ENCODE results near the gene RNF213. TPM values are rescaled to one million over a fixed set of nuclear protein-coding genes. Genes with fewer than 3 reads are reported as not detected.

Gene RNF213
- total RNA-seq, 1 experiment from 2014 or later = 44.5 TPM

- no peaks in the 10 kb centered on the region for H4K20me1 ChIP-seq (ENCODE audit: insufficient read depth)
- H3K9ac ChIP-seq (ENCODE audit: low read length) = no peak overlapping the region
- H3K9me2 ChIP-seq (ENCODE audit: insufficient read depth) = no peaks in the 10 kb centered on the region
- CTCF ChIA-PET = no interaction called here
- H3K9me3 ChIP-seq (ENCODE audit: control insufficient read depth in 1 of 2, insufficient read depth in 1 of 2, low read depth in 1 of 2, low read length in 2 of 2) = no peaks in the 10 kb centered on the region
- DNase-seq (ENCODE audit: low read depth, low spot score) = no peak
- intact Hi-C loops (cut with micrococcal nuclease) = no loop called here
- TF ChIP-seq JUND (IDR thresholded peaks at IDR 0.05) (no peak), ZFX (IDR thresholded peaks at IDR 0.05) (no peak), CTCF (IDR thresholded peaks at IDR 0.05 in 2 of 3, conservative IDR thresholded peaks at IDR 0.05 in 1 of 3; ENCODE audit: borderline replicate concordance in 1 of 3, insufficient read depth in 1 of 3, low read depth in 2 of 3, low read length in 2 of 3) (no peak), SP1 (IDR thresholded peaks at IDR 0.05; ENCODE audit: low read depth) (peak; percentile 76), CEBPB (IDR thresholded peaks at IDR 0.05; ENCODE audit: low read depth) (no peak), EGR1 (IDR thresholded peaks at IDR 0.05; ENCODE audit: low read depth) (no peak), EZH2phosphoT487 (IDR thresholded peaks at IDR 0.05; ENCODE audit: borderline replicate concordance) (no peak), FOSL1 (IDR thresholded peaks at IDR 0.05; ENCODE audit: low read depth) (no peak)
- no peak overlapping the region for H3K4me2 ChIP-seq (ENCODE audit: low read length)
- peak; percentile 91 for ATAC-seq
- RAD21 ChIA-PET (ENCODE audit: low non-redundant PET in 1 of 2, low total read pairs in 2 of 2, uncharacterized antibody in 2 of 2, unreplicated experiment in 2 of 2) = no interaction called here
- no peak overlapping the region for H3K4me3 ChIP-seq (replicated peaks in 1 of 2; ENCODE audit: low read depth in 1 of 2, low read length in 2 of 2)
- BruUV-seq (replicated peaks) = no TSS peak
- H3K36me3 ChIP-seq (ENCODE audit: control insufficient read depth in 1 of 2, insufficient read depth in 2 of 2, low read length in 2 of 2) = no peaks in the 10 kb centered on the region
- no peaks in the 10 kb centered on the region for H3K4me1 ChIP-seq (ENCODE audit: control insufficient read depth in 1 of 2, insufficient read depth in 2 of 2, low read length in 2 of 2)
- H3K27me3 ChIP-seq (ENCODE audit: insufficient read depth, low read length) = no peaks in the 10 kb centered on the region
- POLR2A ChIA-PET = no interaction called here
- no peaks in the 10 kb centered on the region for H3K79me2 ChIP-seq (ENCODE audit: insufficient read depth, low read length)
- H2AFZ ChIP-seq (ENCODE audit: low read depth, low read length, poor library complexity, severe bottlenecking) = no peak overlapping the region
- no peak overlapping the region for H3K27ac ChIP-seq (ENCODE audit: low read depth, low read length)
These were observed 10.2 kb downstream of the RNF213 start for GRCh38 chr17:80270836-80271235.

DNA sequence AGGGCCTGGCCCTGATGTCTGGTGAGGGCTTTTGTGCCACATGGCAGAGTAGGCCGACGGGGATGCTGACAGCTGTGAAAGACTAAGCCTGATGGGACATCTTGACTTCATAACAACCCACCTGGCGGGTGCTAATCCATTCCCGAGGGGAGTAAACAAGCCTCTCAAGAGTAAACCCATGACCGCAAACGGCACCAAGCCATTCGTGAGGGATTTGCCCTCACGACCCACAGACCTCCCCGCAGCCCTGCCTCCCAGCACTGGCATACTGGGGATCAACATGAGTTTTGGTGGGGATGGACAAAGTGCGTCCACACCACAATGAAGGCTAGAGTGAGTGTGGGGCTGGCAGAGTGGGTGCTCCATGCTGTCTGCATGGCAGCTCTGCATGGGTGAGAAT lies 11.7 kb downstream of the RNF213 start:
- no peaks in the 10 kb centered on the region for H3K79me2 ChIP-seq (ENCODE audit: insufficient read depth, low read length)
- H3K27ac ChIP-seq (ENCODE audit: low read depth, low read length) = no peak overlapping the region
- H4K20me1 ChIP-seq (ENCODE audit: insufficient read depth) = no peaks in the 10 kb centered on the region
- no peaks in the 10 kb centered on the region for H3K27me3 ChIP-seq (ENCODE audit: insufficient read depth, low read length)
- no peaks in the 10 kb centered on the region for H3K9me2 ChIP-seq (ENCODE audit: insufficient read depth)
- H3K4me3 ChIP-seq (replicated peaks in 1 of 2; ENCODE audit: low read depth in 1 of 2, low read length in 2 of 2) = no peak overlapping the region
- intact Hi-C loops (cut with micrococcal nuclease) = no loop called here
- peaks cover 0 to 2% of the 10 kb centered on the region in 2 experiments; a peak in 1 of 4 replicates for H3K4me1 ChIP-seq (ENCODE audit: control insufficient read depth in 1 of 2, insufficient read depth in 2 of 2, low read length in 2 of 2)
- no peaks in the 10 kb centered on the region for H3K36me3 ChIP-seq (ENCODE audit: control insufficient read depth in 1 of 2, insufficient read depth in 2 of 2, low read length in 2 of 2)
- no peak overlapping the region for H2AFZ ChIP-seq (ENCODE audit: low read depth, low read length, poor library complexity, severe bottlenecking)
- H3K9ac ChIP-seq (ENCODE audit: low read length) = no peak overlapping the region
- ATAC-seq (no peak), DNase-seq (ENCODE audit: low read depth, low spot score) (no peak)
- ChIA-PET RAD21 (ENCODE audit: low non-redundant PET in 1 of 2, low total read pairs in 2 of 2, uncharacterized antibody in 2 of 2, unreplicated experiment in 2 of 2) (no interaction called here), CTCF (no interaction called here), POLR2A (no interaction called here)
- no peak overlapping the region for H3K4me2 ChIP-seq (ENCODE audit: low read length)
- H3K9me3 ChIP-seq (ENCODE audit: control insufficient read depth in 1 of 2, insufficient read depth in 1 of 2, low read depth in 1 of 2, low read length in 2 of 2) = no peaks in the 10 kb centered on the region
- BruUV-seq (replicated peaks) = no TSS peak
- TF ChIP-seq ZBTB33 (IDR thresholded peaks at IDR 0.05; ENCODE audit: extremely low read depth, insufficient replicate concordance, low read length) (no peak), SP1 (IDR thresholded peaks at IDR 0.05; ENCODE audit: low read depth) (no peak), SIN3A (IDR thresholded peaks at IDR 0.05; ENCODE audit: low read depth) (no peak), REST (IDR thresholded peaks at IDR 0.05; ENCODE audit: low read depth) (no peak), SRF (IDR thresholded peaks at IDR 0.05; ENCODE audit: low read depth) (no peak), YY1 (IDR thresholded peaks at IDR 0.05; ENCODE audit: extremely low read depth, insufficient replicate concordance, low read depth, low read length) (no peak), TCF7L2 (IDR thresholded peaks at IDR 0.05; ENCODE audit: borderline replicate concordance, extremely low read depth, insufficient read depth, insufficient read length) (no peak)
